GM19395 (cell line): ENCODE results near the gene TNFSF13B.

Experiments
- ATAC-seq: cut with Tn5 transposase; IDR thresholded peaks from one replicate; pipeline ENCODE4 v1.9.1; 2021; ENCODE audit warnings: mild to moderate bottlenecking, moderate library complexity; ENCODE audit not compliant: unreplicated experiment

TNFSF13B gene

DNA sequence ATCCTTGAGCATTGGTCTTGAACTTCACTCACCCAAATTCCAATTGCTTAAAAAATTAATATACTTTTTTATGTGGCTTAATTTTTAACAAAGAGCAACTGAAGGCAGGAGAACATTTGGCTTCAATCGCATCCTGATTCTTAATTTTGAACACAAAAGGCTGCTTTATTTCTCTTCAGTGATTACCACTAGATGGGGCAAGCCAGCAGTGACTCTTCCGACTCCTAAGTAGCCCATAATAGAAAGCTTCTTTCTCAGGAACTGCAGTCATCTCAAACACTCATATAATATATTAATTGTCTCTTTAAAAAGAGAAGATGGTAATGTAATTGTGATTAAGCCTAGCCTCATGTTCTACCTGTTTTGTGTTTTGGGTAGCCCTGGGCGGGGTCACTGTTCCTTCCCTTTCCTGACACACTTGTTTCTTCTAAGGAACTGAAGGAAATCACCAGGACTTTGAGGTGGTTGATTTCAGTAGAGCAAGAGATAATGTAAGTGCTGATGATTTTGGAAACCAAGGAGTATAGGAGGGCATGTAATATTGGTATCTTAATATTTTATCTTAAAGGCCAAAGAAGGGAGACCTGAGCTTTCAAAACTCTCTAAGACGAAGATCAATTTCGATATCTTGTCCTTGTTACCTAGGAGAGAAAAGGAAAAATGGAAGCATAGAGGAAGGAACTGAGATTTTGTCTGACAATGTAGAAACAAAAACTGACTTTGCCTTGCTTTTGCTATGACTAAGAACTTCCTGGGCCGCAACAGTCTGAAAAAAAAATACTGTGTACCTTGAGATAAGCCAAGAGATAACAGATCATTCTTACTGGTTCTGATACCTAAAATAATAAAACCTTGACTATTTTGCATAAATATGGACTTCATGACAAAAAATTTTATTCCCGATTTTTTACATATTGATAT lies 73.1 kb downstream of the TNFSF13B start:
- peak; percentile 64 for ATAC-seq

GRCh38 chr13:108345016-108345415 lies 75.5 kb downstream of the TNFSF13B start:
- ATAC-seq = no peak

DNA sequence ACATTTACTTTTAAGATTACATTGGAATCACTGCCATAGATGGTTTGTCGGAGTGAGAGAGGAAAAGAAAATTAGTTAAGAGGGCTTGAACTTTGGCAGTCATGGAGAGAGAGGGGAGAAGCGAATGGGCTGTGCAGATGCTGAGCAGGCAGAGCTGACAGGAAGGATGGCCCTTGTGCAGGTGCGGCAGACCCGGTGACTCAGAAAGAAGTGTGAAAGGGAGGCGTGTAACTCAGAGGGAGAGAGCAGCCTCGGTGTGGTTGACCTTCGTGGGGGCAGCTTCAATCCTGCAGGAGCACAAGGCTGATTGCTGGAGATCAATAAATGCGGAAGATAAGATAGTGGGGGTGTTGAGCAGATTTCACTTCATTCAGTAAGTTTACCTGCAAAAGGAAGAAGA lies 76.9 kb downstream of the TNFSF13B start:
- no peak for ATAC-seq

DNA sequence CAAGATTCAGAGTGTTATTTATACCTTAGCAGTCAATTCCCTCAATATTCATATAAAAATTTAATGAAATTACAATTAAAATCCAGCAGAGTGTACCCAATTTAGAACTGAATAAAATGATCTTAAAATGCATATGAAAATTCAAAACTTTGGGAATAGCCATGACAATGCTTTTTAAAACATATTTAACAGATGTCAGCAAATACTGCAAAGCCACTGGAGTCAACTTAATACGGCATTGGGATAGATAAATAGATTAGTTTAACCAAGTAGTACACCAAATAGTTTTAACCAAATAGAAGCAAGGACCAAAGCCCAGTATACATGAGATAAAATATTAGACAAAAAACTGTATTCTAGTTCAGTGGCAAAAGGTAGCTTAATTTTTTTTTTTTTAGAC lies 79.8 kb downstream of the TNFSF13B start:
- ATAC-seq = no peak

DNA sequence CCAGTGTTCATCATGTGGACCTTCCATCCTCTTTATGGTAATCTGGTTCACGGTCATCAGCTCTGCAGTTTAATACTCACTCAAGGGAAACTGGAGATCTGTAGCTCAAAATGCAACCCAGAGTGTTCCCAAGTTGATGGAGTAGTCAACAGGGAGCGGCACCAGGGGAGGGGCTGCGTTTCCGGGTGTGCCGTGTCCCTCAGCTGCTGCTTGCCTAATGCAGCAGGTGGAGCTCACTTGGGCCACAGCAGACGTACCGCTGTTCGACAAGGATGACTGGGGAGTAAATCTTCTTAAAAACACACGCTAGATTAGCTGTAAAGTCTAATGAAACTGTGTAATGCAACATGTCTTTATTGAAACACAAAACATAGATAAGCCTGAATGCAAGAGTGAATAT lies 81.1 kb downstream of the TNFSF13B start:
- ATAC-seq = no peak

GRCh38 chr13:108352599-108352998 lies 83.1 kb downstream of the TNFSF13B start:
- no peak for ATAC-seq

DNA sequence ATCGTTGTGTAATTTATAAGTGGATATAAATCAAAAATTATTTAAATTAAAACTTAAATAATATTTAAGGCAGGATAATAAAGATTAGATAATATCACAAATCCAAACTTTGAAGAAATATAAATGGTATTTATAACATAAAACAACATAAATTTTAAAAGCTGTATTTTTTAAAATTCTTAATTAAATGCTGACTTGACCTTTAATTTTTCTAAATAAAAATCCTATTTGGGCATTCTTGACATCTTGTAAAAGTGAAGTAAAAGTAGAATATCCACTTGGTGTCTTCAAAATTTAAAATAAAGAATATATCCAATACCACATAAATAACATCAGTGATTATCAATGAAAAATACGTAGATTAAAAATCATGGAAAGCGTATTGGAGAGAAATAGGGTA lies 87.7 kb downstream of the TNFSF13B start:
- ATAC-seq = no peak
